Activated naive CD4-positive, alpha-beta T cell treated with anti-CD3 and anti-CD28 coated beads, Interleukin-2, amount 10 ng/mL, durations not matched to agents 7 days and 5 days (primary cell): ENCODE measurements around the gene INSIG1.

Experiments
- CTCF ChIA-PET: fragments of 350-600 bp; sonication (Branson Sonifier 250); formaldehyde crosslinking; loops from one replicate; lab custom pipeline; 2021; ENCODE audit warnings: antibody characterized with exemption; lab: Charles Lee
- DNase-seq: peaks from one replicate; pipeline ENCODE4 v3.0.0-alpha.2; 2020
- H3K27ac Mint-ChIP-seq: one replicate; pipeline ENCODE4 v1.8.0; 2021; ENCODE audit warnings: mild to moderate bottlenecking, moderate library complexity, mixed read lengths
- H3K27me3 Mint-ChIP-seq: one replicate; pipeline ENCODE4 v1.8.0; 2021; ENCODE audit warnings: mild to moderate bottlenecking, mixed read lengths
- H3K36me3 Mint-ChIP-seq: one replicate; pipeline ENCODE4 v1.8.0; 2021; ENCODE audit warnings: mixed read lengths
- H3K4me1 Mint-ChIP-seq: one replicate; pipeline ENCODE4 v1.8.0; 2021; ENCODE audit warnings: mixed read lengths
- H3K4me3 Mint-ChIP-seq: one replicate; pipeline ENCODE4 v1.8.0; 2021; ENCODE audit warnings: mild to moderate bottlenecking, moderate library complexity, mixed read lengths
- H3K9me3 Mint-ChIP-seq: one replicate; pipeline ENCODE4 v1.8.0; 2021; ENCODE audit warnings: mixed read lengths

The INSIG1 gene

GRCh38 chr7:155285423-155285822 is 12.3 kb upstream of the INSIG1 start:
- CTCF ChIA-PET = interaction anchor here (0.6 to 2.0 kb wide), 3 partner anchors 11 to 358 kb away, joined by 3 to 6 read pairs (median 3); no protein-coding TSS in a partner anchor
- H3K4me3 Mint-ChIP-seq = no peak overlapping the region
- no peak overlapping the region for H3K27ac Mint-ChIP-seq
- peaks cover 30% of the 10 kb centered on the region for H3K27me3 Mint-ChIP-seq
- H3K36me3 Mint-ChIP-seq = peaks cover 11% of the 10 kb centered on the region
- H3K9me3 Mint-ChIP-seq = peaks cover 11% of the 10 kb centered on the region
- peaks cover 59% of the 10 kb centered on the region for H3K4me1 Mint-ChIP-seq
- no peak for DNase-seq

- CTCF ChIA-PET = interaction anchor here (0.6 to 2.0 kb wide), 3 partner anchors 10 to 358 kb away, joined by 3 to 6 read pairs (median 3); no protein-coding TSS in a partner anchor
- Mint-ChIP-seq H3K27me3 (peaks cover 31% of the 10 kb centered on the region), H3K9me3 (peaks cover 11% of the 10 kb centered on the region), H3K4me3 (no peak overlapping the region), H3K4me1 (peaks cover 59% of the 10 kb centered on the region), H3K36me3 (peaks cover 11% of the 10 kb centered on the region), H3K27ac (no peak overlapping the region)
- DNase-seq = no peak
Measured at GRCh38 chr7:155285833-155286232, 11.8 kb upstream of the INSIG1 start.

- Mint-ChIP-seq H3K9me3 (peaks cover 11% of the 10 kb centered on the region), H3K4me1 (peaks cover 59% of the 10 kb centered on the region), H3K4me3 (no peak overlapping the region), H3K27ac (peak overlapping the region; percentile 70), H3K27me3 (peaks cover 34% of the 10 kb centered on the region), H3K36me3 (peaks cover 11% of the 10 kb centered on the region)
- DNase-seq = no peak
- CTCF ChIA-PET = no interaction called here
Measured at GRCh38 chr7:155286686-155287085, 11.0 kb upstream of the INSIG1 start.

GRCh38 chr7:155287284-155287935 is 10.3 kb upstream of the INSIG1 start:
- H3K27ac Mint-ChIP-seq = peak overlapping the region; percentile 50
- H3K36me3 Mint-ChIP-seq = peaks cover 11% of the 10 kb centered on the region
- H3K27me3 Mint-ChIP-seq = peaks cover 33% of the 10 kb centered on the region
- no peak for DNase-seq
- CTCF ChIA-PET = interaction anchor here (0.6 kb wide), 1 partner anchor 249 kb away, joined by 3 read pairs; no protein-coding TSS in a partner anchor
- peaks cover 59% of the 10 kb centered on the region for H3K4me1 Mint-ChIP-seq
- H3K4me3 Mint-ChIP-seq = no peak overlapping the region
- peaks cover 11% of the 10 kb centered on the region for H3K9me3 Mint-ChIP-seq

GRCh38 chr7:155288055-155288454 is 9.6 kb upstream of the INSIG1 start:
- no peak overlapping the region for H3K27ac Mint-ChIP-seq
- CTCF ChIA-PET = interaction anchor here (0.6 kb wide), 1 partner anchor 250 kb away, joined by 3 read pairs; no protein-coding TSS in a partner anchor
- H3K4me1 Mint-ChIP-seq = peaks cover 53% of the 10 kb centered on the region
- DNase-seq = no peak
- peaks cover 35% of the 10 kb centered on the region for H3K27me3 Mint-ChIP-seq
- no peak overlapping the region for H3K4me3 Mint-ChIP-seq
- H3K9me3 Mint-ChIP-seq = peaks cover 11% of the 10 kb centered on the region
- H3K36me3 Mint-ChIP-seq = peaks cover 11% of the 10 kb centered on the region

GRCh38 chr7:155289107-155289506 is 8.6 kb upstream of the INSIG1 start:
- peaks cover 11% of the 10 kb centered on the region for H3K9me3 Mint-ChIP-seq
- DNase-seq = no peak
- H3K4me1 Mint-ChIP-seq = peaks cover 48% of the 10 kb centered on the region
- peaks cover 35% of the 10 kb centered on the region for H3K27me3 Mint-ChIP-seq
- H3K27ac Mint-ChIP-seq = no peak overlapping the region
- no peak overlapping the region for H3K4me3 Mint-ChIP-seq
- CTCF ChIA-PET = no interaction called here
- peaks cover 11% of the 10 kb centered on the region for H3K36me3 Mint-ChIP-seq

- Mint-ChIP-seq H3K27ac (no peak overlapping the region), H3K27me3 (peaks cover 35% of the 10 kb centered on the region), H3K4me1 (peaks cover 47% of the 10 kb centered on the region), H3K4me3 (no peak overlapping the region), H3K36me3 (peaks cover 15% of the 10 kb centered on the region), H3K9me3 (peaks cover 15% of the 10 kb centered on the region)
- no peak for DNase-seq
- CTCF ChIA-PET = no interaction called here
Measured at GRCh38 chr7:155289949-155290501, 7.7 kb upstream of the INSIG1 start.

- Mint-ChIP-seq H3K36me3 (peaks cover 15% of the 10 kb centered on the region), H3K27ac (no peak overlapping the region), H3K9me3 (peaks cover 15% of the 10 kb centered on the region), H3K4me1 (peaks cover 45% of the 10 kb centered on the region), H3K4me3 (no peak overlapping the region), H3K27me3 (peaks cover 33% of the 10 kb centered on the region)
- no peak for DNase-seq
- CTCF ChIA-PET = no interaction called here
Measured at GRCh38 chr7:155291045-155291530, 6.6 kb upstream of the INSIG1 start.

GRCh38 chr7:155291729-155292128 is 5.9 kb upstream of the INSIG1 start:
- Mint-ChIP-seq H3K27me3 (peaks cover 29% of the 10 kb centered on the region), H3K4me3 (no peak overlapping the region), H3K9me3 (peaks cover 11% of the 10 kb centered on the region), H3K4me1 (peaks cover 45% of the 10 kb centered on the region), H3K27ac (no peak overlapping the region), H3K36me3 (peaks cover 14% of the 10 kb centered on the region)
- CTCF ChIA-PET = no interaction called here
- no peak for DNase-seq

- CTCF ChIA-PET = no interaction called here
- no peak overlapping the region for H3K27ac Mint-ChIP-seq
- peaks cover 10% of the 10 kb centered on the region for H3K36me3 Mint-ChIP-seq
- peaks cover 5% of the 10 kb centered on the region for H3K9me3 Mint-ChIP-seq
- DNase-seq = no peak
- peaks cover 37% of the 10 kb centered on the region for H3K4me1 Mint-ChIP-seq
- H3K4me3 Mint-ChIP-seq = no peak overlapping the region
- H3K27me3 Mint-ChIP-seq = peaks cover 29% of the 10 kb centered on the region
Measured at GRCh38 chr7:155292680-155293226, 4.9 kb upstream of the INSIG1 start.

- DNase-seq = no peak
- H3K9me3 Mint-ChIP-seq = peaks cover 5% of the 10 kb centered on the region
- CTCF ChIA-PET = interaction anchor here (0.6 kb wide), 1 partner anchor 73 kb away, joined by 5 read pairs; no protein-coding TSS in a partner anchor
- H3K27me3 Mint-ChIP-seq = peaks cover 29% of the 10 kb centered on the region
- no peak overlapping the region for H3K4me3 Mint-ChIP-seq
- no peak overlapping the region for H3K27ac Mint-ChIP-seq
- H3K36me3 Mint-ChIP-seq = peaks cover 16% of the 10 kb centered on the region
- H3K4me1 Mint-ChIP-seq = peaks cover 28% of the 10 kb centered on the region
Measured at GRCh38 chr7:155293721-155294510, 3.8 kb upstream of the INSIG1 start.

GRCh38 chr7:155294511-155294778 is 3.2 kb upstream of the INSIG1 start:
- peaks cover 21% of the 10 kb centered on the region for H3K36me3 Mint-ChIP-seq
- H3K27me3 Mint-ChIP-seq = peaks cover 29% of the 10 kb centered on the region
- CTCF ChIA-PET = no interaction called here
- peaks cover 5% of the 10 kb centered on the region for H3K9me3 Mint-ChIP-seq
- H3K4me1 Mint-ChIP-seq = peaks cover 28% of the 10 kb centered on the region
- H3K27ac Mint-ChIP-seq = no peak overlapping the region
- no peak overlapping the region for H3K4me3 Mint-ChIP-seq
- no peak for DNase-seq

- no peak overlapping the region for H3K27ac Mint-ChIP-seq
- CTCF ChIA-PET = interaction anchor here (1.6 kb wide), 1 partner anchor 10 kb away, joined by 6 read pairs; no protein-coding TSS in a partner anchor
Measured at GRCh38 chr7:155295511-155295910, 2.2 kb upstream of the INSIG1 start.

More at GRCh38 chr7:155295511-155295910, 2.2 kb upstream of the INSIG1 start:
- no peak for DNase-seq
- Mint-ChIP-seq H3K36me3 (peaks cover 29% of the 10 kb centered on the region), H3K9me3 (peaks cover 5% of the 10 kb centered on the region), H3K27me3 (peaks cover 20% of the 10 kb centered on the region), H3K4me1 (peaks cover 36% of the 10 kb centered on the region), H3K4me3 (no peak overlapping the region)
